Ramos (cell line): ENCODE measurements around the gene TNFAIP8L3.
"Not testable (repeated sequence)": the region's sequence is repeated elsewhere in the genome, so short reads cannot be mapped to it uniquely, and the experiment has no call there.

ENCODE experiments used
- in situ Hi-C: fragments of 300-500 bp; cut with MboI; formaldehyde crosslinking; loops from one replicate; pipeline ENCODE4 v1.14.3; 2022; ENCODE audit warnings: low sequenced_read_pairs; ENCODE audit not compliant: unreplicated experiment

TNFAIP8L3 gene

GRCh38 chr15:51094606-51095569 lies at the start of gene TNFAIP8L3:
TSS of gene TNFAIP8L3 (minus strand) at chr15:51094906. CDS start at chr15:51094595, 311 bp downstream.
- in situ Hi-C loops, result no loop called here

DNA sequence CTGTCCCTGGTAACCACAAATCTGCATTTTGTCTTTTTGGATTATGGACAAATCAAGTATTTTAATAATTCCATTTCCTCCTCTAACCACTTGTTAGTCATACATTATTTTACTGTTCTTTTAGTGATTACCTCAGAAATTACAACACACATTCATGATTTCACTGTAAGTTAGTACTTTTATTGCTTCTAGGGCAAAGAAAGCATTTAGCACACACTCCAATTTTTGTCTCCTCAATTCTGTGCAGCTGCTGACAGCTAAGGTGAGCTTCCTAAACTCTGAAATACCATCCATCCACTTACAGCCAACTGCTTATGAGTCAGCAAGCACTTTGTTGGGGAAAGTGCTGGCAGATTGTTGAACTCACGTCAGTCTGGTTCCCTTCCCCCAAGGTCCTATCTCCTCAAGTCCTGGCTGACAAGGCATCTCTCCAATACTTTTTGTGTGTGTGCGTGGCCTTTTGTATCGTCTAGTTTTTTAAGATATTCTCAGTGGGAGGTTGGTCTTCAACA lies 49.4 kb upstream of the TNFAIP8L3 start:
- in situ Hi-C loops, result no loop called here

DNA sequence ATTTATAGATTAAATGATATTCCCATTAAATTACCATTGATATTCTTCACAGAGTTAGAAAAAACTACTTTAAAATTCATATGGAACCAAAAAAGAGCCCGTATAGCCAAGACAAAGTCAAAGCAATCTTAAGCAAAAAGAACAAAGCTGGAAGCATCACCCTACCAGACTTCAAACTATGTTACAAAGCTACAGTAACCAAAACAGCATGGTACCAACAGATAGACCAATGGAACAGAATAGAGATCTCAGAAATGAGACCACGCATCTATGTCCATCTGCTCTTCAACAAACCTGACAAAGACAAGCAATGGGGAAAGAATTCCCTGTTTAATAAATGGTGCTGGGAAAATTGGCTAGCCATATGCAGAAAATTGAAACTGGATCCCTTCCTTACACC lies 45.6 kb upstream of the TNFAIP8L3 start:
- in situ Hi-C loops, result not testable (repeated sequence)

- in situ Hi-C loops, result no loop called here
Observed at GRCh38 chr15:51139091-51139490, 44.4 kb upstream of the TNFAIP8L3 start.

- in situ Hi-C loops, result no loop called here
Observed at GRCh38 chr15:51137880-51138430, 43.2 kb upstream of the TNFAIP8L3 start.

GRCh38 chr15:51137024-51137423 lies 42.3 kb upstream of the TNFAIP8L3 start:
- in situ Hi-C loops, result no loop called here

DNA sequence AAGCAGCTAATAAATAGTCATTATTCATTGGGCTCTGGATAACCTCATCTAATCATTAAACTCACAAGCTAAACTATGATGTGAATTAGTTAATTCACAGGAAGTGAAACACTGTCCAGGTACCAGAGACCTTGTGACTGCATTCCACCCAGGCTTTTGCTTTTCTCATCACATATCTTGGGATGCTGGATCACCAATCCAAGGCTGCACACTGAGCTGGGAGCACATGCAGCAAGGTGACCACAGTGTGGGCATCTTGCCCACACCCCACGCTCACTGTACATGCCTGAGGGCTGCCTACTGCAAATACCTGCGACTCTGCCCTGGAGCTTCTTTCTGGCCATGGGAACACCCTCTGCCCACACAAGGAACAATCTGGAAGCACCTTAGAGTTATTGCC lies 40.6 kb upstream of the TNFAIP8L3 start:
- in situ Hi-C loops, result no loop called here

DNA sequence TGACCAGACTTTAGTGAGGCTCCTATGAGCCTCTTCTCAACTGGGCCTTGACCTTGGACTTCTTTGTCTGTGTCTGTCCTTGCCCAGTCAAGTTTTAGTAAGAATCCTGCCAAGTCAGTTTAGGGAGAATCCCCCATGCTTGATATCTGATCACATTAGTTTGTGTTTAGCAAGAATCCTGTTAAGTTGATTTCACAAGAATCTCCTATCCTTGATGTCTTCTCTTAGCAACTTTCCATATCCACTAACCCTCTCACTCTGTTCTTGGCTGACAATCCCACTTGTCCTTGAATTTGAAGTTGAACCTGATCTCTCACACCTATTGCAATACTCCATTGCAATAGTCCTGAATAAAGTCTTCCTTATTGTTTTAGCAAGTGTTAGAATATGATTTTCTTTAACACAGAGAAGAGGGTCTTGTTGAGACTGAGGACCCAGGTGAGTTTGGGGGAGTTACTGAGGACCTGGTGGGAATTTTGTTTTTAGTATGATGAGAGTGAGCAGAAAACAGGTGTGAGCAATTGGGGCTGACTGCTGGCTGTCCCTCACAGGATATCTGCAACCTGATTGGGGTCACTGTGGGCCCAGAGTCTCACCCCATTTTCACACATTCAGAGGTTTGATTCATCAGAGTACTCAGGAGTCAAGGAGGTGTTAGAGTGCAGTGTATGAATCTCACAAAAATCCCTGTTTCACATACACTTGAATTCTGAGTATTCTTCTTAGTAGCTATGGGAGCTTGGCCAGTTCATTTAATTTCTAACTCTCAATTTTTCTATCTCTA lies 39.9 kb upstream of the TNFAIP8L3 start:
- in situ Hi-C loops, result no loop called here

GRCh38 chr15:51133140-51133765 lies 38.5 kb upstream of the TNFAIP8L3 start:
- in situ Hi-C loops, result no loop called here

DNA sequence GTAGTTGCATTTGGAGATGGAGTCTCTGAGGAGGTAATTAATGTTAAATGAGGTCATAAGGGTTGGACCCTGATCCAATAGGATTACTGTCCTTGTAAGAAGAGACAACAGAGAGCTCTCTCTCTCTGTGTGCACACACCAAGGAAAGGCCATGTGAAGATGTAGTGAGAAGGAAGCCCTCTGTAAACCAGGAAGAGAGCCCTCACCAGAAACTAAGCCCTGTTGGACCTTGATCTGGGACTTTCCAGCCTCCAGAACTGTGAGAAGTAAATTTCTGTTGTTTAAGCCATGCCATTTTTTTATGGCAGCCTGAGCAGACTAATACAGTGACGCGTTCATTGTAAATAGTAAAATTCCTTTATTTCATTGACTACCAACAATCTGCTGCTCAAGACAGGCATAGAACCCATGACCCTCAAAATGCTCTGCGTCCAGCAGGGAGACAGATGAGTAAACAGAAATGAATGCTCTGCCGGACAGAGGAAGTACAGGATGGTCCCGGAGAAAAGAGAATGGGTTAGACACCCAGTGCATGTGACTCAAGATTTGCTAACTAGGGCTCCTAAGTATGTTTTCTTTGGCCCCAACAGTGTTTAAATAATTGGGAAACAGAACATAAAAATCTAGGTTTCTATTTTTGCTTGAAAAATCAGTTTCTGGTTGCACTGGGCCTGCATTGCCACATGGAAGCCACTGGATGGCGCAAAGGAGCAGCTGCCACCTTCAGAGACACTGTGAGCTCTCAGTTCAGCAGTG lies 37.9 kb upstream of the TNFAIP8L3 start:
- in situ Hi-C loops, result no loop called here

DNA sequence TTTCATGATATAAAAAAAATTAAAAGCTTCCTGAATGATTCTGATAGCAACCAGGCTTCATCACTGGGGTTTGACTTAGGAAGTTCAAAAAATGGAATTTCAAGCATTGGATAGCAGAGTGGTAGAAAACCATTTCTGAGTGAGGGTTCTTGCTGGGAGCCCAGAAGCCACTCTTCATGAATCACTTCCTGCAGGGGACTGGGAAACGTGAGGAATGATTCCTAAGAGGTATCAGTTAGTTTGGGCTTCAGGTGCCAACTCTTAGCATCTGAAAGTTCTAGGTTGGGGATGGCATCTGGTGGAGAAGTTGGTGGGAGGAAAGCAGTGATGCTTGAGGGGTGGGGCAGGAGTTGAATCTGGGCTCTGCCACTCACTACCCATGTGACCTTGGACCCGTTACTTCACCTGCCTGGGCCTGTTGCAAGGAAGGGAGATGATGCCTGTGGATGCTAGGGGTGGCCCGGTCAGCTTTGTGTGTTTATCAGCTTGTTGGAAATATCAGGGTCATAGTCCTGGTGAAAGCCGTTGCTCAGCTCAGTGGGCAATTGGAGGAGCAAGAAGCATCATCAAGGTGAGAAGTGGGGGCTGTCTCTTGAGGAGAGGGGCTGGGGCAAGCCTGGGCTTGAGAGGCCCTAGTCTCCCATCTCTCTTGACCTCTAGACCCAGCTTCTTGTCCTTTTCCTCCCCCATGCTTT lies 37.0 kb upstream of the TNFAIP8L3 start:
- in situ Hi-C loops, result no loop called here

DNA sequence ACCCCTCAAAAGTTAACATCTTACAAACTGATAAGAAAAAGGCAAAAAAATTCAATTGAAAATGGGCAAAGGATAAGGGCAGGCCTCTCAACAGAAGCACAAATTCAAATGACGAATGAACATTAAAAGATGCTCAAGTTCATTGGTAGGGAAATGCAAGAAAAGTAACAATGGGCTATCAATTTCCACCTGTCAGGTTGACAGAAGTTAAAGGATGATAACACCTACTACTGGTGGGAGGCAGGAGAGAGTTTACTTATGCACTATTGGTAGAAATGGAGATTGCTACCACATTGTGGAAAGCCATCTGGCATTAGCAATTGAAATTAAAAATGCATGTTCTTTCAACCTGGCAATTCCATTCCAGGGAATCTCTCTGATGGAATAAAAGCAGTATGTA lies 35.6 kb upstream of the TNFAIP8L3 start:
- in situ Hi-C loops, result no loop called here

DNA sequence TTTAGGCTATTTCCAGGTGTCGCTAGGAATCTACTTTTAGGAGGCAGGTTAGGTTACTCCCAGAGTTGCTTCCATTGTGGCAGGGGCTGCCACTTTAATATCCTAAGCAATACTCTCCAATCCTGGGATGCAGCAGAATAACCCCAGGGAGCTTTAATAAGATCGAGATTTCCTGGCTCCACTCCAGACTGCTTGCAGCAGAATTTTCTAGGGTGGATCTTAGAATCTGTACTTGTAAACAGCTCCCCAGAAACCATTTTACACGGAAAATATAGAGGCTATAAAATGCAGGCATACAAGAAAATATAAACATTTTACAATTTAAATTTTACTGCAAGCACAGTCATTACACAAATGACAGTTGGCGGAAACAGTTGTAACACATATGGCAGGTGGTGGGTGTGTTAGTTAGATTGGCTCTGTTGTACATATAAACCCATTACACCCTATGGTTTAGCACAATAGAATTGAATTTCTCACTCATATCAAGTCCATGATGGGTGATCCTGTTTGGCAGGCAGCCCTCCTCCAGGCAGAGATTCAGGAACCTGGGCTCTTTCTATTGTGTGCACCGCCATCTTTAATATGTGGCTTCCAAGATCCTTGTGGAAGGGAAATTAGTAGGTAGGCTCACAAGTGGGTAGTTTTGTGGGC lies 35.0 kb upstream of the TNFAIP8L3 start:
- in situ Hi-C loops, result no loop called here

GRCh38 chr15:51128701-51129100 lies 34.0 kb upstream of the TNFAIP8L3 start:
- in situ Hi-C loops, result no loop called here

DNA sequence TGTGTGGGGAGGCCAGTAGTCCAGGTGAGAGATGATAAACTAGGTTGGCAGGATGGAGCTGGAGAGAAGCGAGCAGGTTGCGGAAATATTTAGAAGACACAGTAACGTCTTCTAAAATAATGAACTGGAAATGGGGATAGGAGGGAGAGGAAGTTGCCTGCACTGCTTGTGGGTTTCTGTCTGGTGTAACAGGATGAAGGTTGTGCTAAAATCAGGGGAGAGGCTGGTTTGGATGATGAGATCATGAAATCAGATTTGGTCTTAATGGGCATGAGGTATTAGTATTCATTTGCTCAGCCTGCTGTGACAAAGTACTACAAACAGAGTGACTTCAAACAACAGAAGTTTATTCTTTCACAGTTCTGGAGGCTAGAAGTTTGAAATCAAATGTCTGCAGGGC lies 32.1 kb upstream of the TNFAIP8L3 start:
- in situ Hi-C loops, result no loop called here

DNA sequence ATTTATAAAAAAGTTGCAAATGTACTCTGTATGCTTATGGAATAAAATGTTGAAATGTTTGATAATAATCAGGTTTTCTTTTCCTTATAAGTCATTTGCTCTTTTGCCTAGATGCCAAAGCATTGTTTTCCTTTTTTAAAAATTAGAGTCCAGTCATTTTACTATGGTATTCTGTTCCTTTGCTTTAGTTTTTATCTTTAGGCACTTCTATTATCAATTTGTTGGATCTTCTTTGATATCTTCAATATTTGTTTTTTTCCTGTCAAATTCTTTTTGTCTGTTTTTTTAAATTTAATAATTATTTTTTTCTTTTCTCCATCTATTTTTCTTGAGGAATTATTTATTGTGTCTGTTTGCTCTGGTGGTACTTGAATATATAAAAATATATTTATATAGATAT lies 28.3 kb upstream of the TNFAIP8L3 start:
- in situ Hi-C loops, result not testable (repeated sequence)

DNA sequence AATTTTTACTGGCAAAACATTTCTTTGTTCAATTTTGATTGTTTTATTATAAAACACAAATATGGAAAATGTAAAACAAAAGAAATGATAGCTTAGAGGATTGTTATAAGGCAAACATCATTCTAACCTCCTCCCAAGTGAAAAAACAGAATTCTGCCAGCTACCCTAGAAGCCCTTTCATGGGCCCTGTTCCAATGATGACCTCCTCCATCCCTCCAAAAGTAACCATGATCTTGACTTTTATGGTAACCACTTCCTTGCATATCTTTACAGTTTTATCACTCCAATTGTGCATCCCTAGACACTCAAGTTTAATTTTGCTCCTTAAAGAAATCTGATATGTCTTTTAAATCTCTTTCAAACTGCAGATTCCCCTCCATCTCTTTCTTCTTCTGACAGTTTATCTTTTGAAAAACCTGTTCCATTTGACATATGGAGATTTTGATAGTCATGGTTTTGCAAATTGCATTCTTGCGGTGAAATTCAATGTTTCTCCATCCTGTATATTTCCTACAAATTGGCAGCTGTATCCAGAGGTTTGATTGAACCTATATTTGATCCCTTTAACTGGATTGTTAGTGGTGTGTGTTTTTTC lies 27.0 kb upstream of the TNFAIP8L3 start:
- in situ Hi-C loops, result no loop called here

DNA sequence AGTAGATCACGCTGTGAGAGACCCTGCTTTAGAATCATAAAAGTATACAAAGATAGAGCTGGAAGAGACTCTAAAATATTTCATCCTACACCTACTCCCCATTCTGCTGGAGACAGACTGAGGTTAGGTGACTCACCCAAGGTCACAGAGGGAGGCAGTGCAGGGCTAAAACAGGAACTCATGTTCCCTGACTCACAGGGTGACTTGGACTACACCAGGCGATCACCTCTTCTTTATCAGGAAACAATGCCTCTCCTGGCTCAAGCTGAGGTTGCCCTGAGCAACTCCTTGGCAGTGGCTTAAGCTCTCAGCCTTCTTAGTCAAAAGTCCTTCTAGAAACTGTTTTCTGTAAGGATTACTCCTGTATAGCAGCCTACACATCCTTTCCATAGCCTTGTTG lies 26.4 kb upstream of the TNFAIP8L3 start:
- in situ Hi-C loops, result no loop called here
